GM18511 (cell line): ENCODE data around the gene TTBK1.

Experiments
- ATAC-seq: cut with Tn5 transposase; IDR thresholded peaks from one replicate; pipeline ENCODE4 v1.9.1; 2021; ENCODE audit warnings: mild to moderate bottlenecking, moderate library complexity; ENCODE audit not compliant: unreplicated experiment

Gene TTBK1

GRCh38 chr6:43222418-43223059, 20.7 kb upstream of the TTBK1 start:
- no peak for ATAC-seq

- ATAC-seq: no peak
Measured at GRCh38 chr6:43223175-43223574, 20.1 kb upstream of the TTBK1 start.

- no peak for ATAC-seq
Measured at GRCh38 chr6:43226192-43226851, 17.0 kb upstream of the TTBK1 start.

- ATAC-seq: peak; percentile 83
Measured at GRCh38 chr6:43228951-43229802, 14.1 kb upstream of the TTBK1 start, which contains the start of gene DNPH1. DNPH1 (minus strand) TSS chr6:43229481; CDS start chr6:43229456, 25 bp downstream.

GRCh38 chr6:43229803-43230620, 13.3 kb upstream of the TTBK1 start:
- ATAC-seq: no peak

- no peak for ATAC-seq
Measured at GRCh38 chr6:43231053-43231452, 12.2 kb upstream of the TTBK1 start.

GRCh38 chr6:43231735-43232450, 11.4 kb upstream of the TTBK1 start:
- ATAC-seq: no peak

- no peak for ATAC-seq
Measured at GRCh38 chr6:43235841-43236240, 7.4 kb upstream of the TTBK1 start.

- no peak for ATAC-seq
Measured at GRCh38 chr6:43239054-43239453, 4.2 kb upstream of the TTBK1 start.

- no peak for ATAC-seq
Measured at GRCh38 chr6:43240950-43241349, 2.3 kb upstream of the TTBK1 start.

GRCh38 chr6:43241446-43241845, 1.8 kb upstream of the TTBK1 start:
- no peak for ATAC-seq

- no peak for ATAC-seq
Measured at GRCh38 chr6:43243664-43244321, 512 bp downstream of the TTBK1 start.

GRCh38 chr6:43246301-43247113, 3.2 kb downstream of the TTBK1 start:
- peak; percentile 49 for ATAC-seq

GRCh38 chr6:43247114-43247999, 4.1 kb downstream of the TTBK1 start:
- ATAC-seq: peak; percentile 94

- ATAC-seq: no peak
Measured at GRCh38 chr6:43248101-43248500, 4.8 kb downstream of the TTBK1 start.

GRCh38 chr6:43248791-43249190, 5.5 kb downstream of the TTBK1 start:
- ATAC-seq: no peak

- no peak for ATAC-seq
Measured at GRCh38 chr6:43250992-43251373, 7.7 kb downstream of the TTBK1 start.

- no peak for ATAC-seq
Measured at GRCh38 chr6:43253401-43253800, 10.1 kb downstream of the TTBK1 start.
